ENCODE data around the gene CSPG4.
"Not testable (repeated sequence)": the region's sequence is repeated elsewhere in the genome, so short reads cannot be mapped to it uniquely, and the experiment has no call there.

The CSPG4 gene

GRCh38 chr15:75758071-75758872 is 45.6 kb upstream of the CSPG4 start:
- no peaks in the 10 kb centered on the region for H3K36me3 ChIP-seq (ENCODE audit: insufficient read depth, low read length)
- H3K79me2 ChIP-seq (ENCODE audit: insufficient read depth, low read length): no peaks in the 10 kb centered on the region
- no peaks in the 10 kb centered on the region for H3K9me3 ChIP-seq (ENCODE audit: insufficient read depth, low read length, severe bottlenecking)
- H3K4me2 ChIP-seq (ENCODE audit: insufficient read depth, low read length): peak overlapping the region; percentile 68
- TF ChIP-seq, protein P1, sequence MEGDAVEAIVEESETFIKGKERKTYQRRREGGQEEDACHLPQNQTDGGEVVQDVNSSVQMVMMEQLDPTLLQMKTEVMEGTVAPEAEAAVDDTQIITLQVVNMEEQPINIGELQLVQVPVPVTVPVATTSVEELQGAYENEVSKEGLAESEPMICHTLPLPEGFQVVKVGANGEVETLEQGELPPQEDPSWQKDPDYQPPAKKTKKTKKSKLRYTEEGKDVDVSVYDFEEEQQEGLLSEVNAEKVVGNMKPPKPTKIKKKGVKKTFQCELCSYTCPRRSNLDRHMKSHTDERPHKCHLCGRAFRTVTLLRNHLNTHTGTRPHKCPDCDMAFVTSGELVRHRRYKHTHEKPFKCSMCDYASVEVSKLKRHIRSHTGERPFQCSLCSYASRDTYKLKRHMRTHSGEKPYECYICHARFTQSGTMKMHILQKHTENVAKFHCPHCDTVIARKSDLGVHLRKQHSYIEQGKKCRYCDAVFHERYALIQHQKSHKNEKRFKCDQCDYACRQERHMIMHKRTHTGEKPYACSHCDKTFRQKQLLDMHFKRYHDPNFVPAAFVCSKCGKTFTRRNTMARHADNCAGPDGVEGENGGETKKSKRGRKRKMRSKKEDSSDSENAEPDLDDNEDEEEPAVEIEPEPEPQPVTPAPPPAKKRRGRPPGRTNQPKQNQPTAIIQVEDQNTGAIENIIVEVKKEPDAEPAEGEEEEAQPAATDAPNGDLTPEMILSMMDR (IDR thresholded peaks at IDR 0.05; ENCODE audit: borderline replicate concordance, extremely low read depth, low read length, poor library complexity, severe bottlenecking): peak; percentile 20
- TF ChIP-seq EZH2 (IDR thresholded peaks at IDR 0.05; ENCODE audit: borderline replicate concordance, low read depth, low read length, severe bottlenecking): no peak
- H3K9ac ChIP-seq (ENCODE audit: low read depth, low read length): peak overlapping the region; percentile 79
- DNase-seq (peak; percentile 81), ATAC-seq (ENCODE audit: insufficient read depth, low read depth) (peak; percentile 91)
- no peaks in the 10 kb centered on the region for H3K27me3 ChIP-seq (ENCODE audit: insufficient read depth, low read length, poor library complexity)
- H2AFZ ChIP-seq (ENCODE audit: low read depth, low read length): peak overlapping the region; percentile 96
- peak overlapping the region; percentile 33 to 81; a peak in 3 of 4 replicates for H3K4me3 ChIP-seq (ENCODE audit: low read depth in 1 of 2, low read length in 2 of 2)
- no peaks in the 10 kb centered on the region for H4K20me1 ChIP-seq (ENCODE audit: insufficient read depth, low read length)
- peaks cover 21% of the 10 kb centered on the region; the same call in 1 of the 2 replicates for H3K4me1 ChIP-seq (ENCODE audit: insufficient read depth, low read length)
- peak overlapping the region; percentile 96 for H3K27ac ChIP-seq (ENCODE audit: low read length)

DNA sequence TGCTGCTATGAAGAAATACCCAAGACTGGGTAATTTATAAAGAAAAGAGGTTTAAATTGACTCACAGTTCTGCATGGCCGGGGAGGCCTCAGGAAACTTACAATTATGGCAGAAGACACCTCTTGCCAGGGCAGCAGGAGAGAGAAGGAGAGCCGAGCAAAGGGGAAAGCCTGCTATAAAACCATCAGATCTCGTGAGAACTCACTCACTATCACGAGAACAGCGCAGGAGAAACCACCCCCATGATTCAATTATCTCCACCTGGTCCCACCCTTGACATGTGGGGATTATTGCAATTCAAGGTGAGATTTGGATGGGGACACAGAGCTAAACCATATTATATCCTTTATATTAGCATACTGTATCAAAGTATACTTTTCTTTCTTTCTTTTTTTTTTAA is 42.2 kb upstream of the CSPG4 start:
- not testable (repeated sequence) for H3K4me3 ChIP-seq (ENCODE audit: low read depth in 1 of 2, low read length in 2 of 2); H3K9me3 ChIP-seq (ENCODE audit: insufficient read depth, low read length, severe bottlenecking); H2AFZ ChIP-seq (ENCODE audit: low read depth, low read length); H3K79me2 ChIP-seq (ENCODE audit: insufficient read depth, low read length); H3K9ac ChIP-seq (ENCODE audit: low read depth, low read length); H3K27me3 ChIP-seq (ENCODE audit: insufficient read depth, low read length, poor library complexity); ATAC-seq (ENCODE audit: insufficient read depth, low read depth); H3K36me3 ChIP-seq (ENCODE audit: insufficient read depth, low read length); DNase-seq; H4K20me1 ChIP-seq (ENCODE audit: insufficient read depth, low read length); H3K4me2 ChIP-seq (ENCODE audit: insufficient read depth, low read length); H3K27ac ChIP-seq (ENCODE audit: low read length)
- peaks cover 21% of the 10 kb centered on the region; the same call in 1 of the 2 replicates for H3K4me1 ChIP-seq (ENCODE audit: insufficient read depth, low read length)

GRCh38 chr15:75753145-75753544 is 40.5 kb upstream of the CSPG4 start:
- H3K9ac ChIP-seq (ENCODE audit: low read depth, low read length): no peak overlapping the region

DNA sequence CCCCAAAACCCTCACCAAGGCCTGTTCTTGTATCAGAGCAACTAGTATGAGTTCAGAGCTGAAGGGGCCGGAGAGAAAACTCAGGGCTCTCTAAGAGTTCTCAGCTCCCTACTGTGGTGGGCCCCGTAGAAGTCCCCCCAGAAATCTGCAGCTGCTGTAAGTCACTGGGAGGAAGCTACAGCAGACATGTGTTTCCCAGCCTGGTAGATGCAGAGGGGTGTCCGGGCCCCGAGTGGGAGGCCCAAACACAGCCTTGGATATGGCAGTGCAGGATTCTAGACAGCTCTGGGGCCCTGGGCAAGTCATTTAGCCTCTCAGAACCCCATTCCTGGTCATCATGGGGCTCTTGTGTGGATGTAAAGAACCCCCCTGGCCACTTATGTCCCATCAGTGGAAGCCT is 39.2 kb upstream of the CSPG4 start:
- ATAC-seq (ENCODE audit: insufficient read depth, low read depth) (no peak), DNase-seq (no peak)
- no peak overlapping the region for H3K4me2 ChIP-seq (ENCODE audit: insufficient read depth, low read length)
- no peak overlapping the region for H3K9ac ChIP-seq (ENCODE audit: low read depth, low read length)
- H3K4me1 ChIP-seq (ENCODE audit: insufficient read depth, low read length): no peaks in the 10 kb centered on the region
- H3K9me3 ChIP-seq (ENCODE audit: insufficient read depth, low read length, severe bottlenecking): no peaks in the 10 kb centered on the region
- TF ChIP-seq, protein P1 (IDR thresholded peaks at IDR 0.05; ENCODE audit: borderline replicate concordance, extremely low read depth, low read length, poor library complexity, severe bottlenecking): no peak
- no peak for TF ChIP-seq EZH2 (IDR thresholded peaks at IDR 0.05; ENCODE audit: borderline replicate concordance, low read depth, low read length, severe bottlenecking)
- no peaks in the 10 kb centered on the region for H3K79me2 ChIP-seq (ENCODE audit: insufficient read depth, low read length)
- no peak overlapping the region for H3K4me3 ChIP-seq (ENCODE audit: low read depth in 1 of 2, low read length in 2 of 2)
- H2AFZ ChIP-seq (ENCODE audit: low read depth, low read length): no peak overlapping the region
- H3K27me3 ChIP-seq (ENCODE audit: insufficient read depth, low read length, poor library complexity): no peaks in the 10 kb centered on the region
- H4K20me1 ChIP-seq (ENCODE audit: insufficient read depth, low read length): no peaks in the 10 kb centered on the region; the same call in 1 of the 2 replicates
- H3K36me3 ChIP-seq (ENCODE audit: insufficient read depth, low read length): no peaks in the 10 kb centered on the region
- H3K27ac ChIP-seq (ENCODE audit: low read length): no peak overlapping the region

More at GRCh38 chr15:75753145-75753544, 40.5 kb upstream of the CSPG4 start:
- Histone ChIP-seq H3K27me3 (ENCODE audit: insufficient read depth, low read length, poor library complexity) (no peaks in the 10 kb centered on the region), H3K4me3 (ENCODE audit: low read depth in 1 of 2, low read length in 2 of 2) (no peak overlapping the region), H3K4me2 (ENCODE audit: insufficient read depth, low read length) (no peak overlapping the region), H3K27ac (ENCODE audit: low read length) (no peak overlapping the region), H3K4me1 (ENCODE audit: insufficient read depth, low read length) (peaks cover 10% of the 10 kb centered on the region; the same call in 1 of the 2 replicates), H3K9me3 (ENCODE audit: insufficient read depth, low read length, severe bottlenecking) (no peaks in the 10 kb centered on the region), H3K79me2 (ENCODE audit: insufficient read depth, low read length) (no peaks in the 10 kb centered on the region), H2AFZ (ENCODE audit: low read depth, low read length) (no peak overlapping the region), H4K20me1 (ENCODE audit: insufficient read depth, low read length) (no peaks in the 10 kb centered on the region; the same call in 1 of the 2 replicates), H3K36me3 (ENCODE audit: insufficient read depth, low read length) (no peaks in the 10 kb centered on the region)
- no peak for TF ChIP-seq EZH2 (IDR thresholded peaks at IDR 0.05; ENCODE audit: borderline replicate concordance, low read depth, low read length, severe bottlenecking)
- TF ChIP-seq, protein P1 (IDR thresholded peaks at IDR 0.05; ENCODE audit: borderline replicate concordance, extremely low read depth, low read length, poor library complexity, severe bottlenecking): no peak
- ATAC-seq (ENCODE audit: insufficient read depth, low read depth) (no peak), DNase-seq (no peak)

Measured in DND-41 (cell line).